Thoracic aorta (tissue), 2 donors: Measurements from ENCODE around the gene NTRK3. TPM values are rescaled to one million over a fixed set of nuclear protein-coding genes. Genes with fewer than 3 reads are reported as not detected.
"Not testable (repeated sequence)": the region's sequence is repeated elsewhere in the genome, so short reads cannot be mapped to it uniquely, and the experiment has no call there.

Experiments used
- ATAC-seq: fragments of 150-250 bp; one replicate; pipeline ENCODE4 v1.8.0; 2017; ENCODE audit warnings: low read depth; ENCODE audit not compliant: insufficient number of reproducible peaks, low FRiP score
- DNase-seq: peaks from one replicate; pipeline ENCODE4 v3.0.0-alpha.2; 2020; ENCODE audit warnings: low spot score
- H3K27ac ChIP-seq, 2 donors: fragments of 200-600 bp; sonication (generic); 1 replicate in 1 of 2; 2 replicates in 1 of 2; pipeline ENCODE4 v1.5.1; 2016; ENCODE audit warnings: mild to moderate bottlenecking in 2 of 2, moderate library complexity in 2 of 2
- H3K27me3 ChIP-seq: fragments of 200-600 bp; sonication (generic); replicated peaks from 2 replicates; pipeline ENCODE4 v1.6.0; 2016; ENCODE audit warnings: mild to moderate bottlenecking; ENCODE audit not compliant: insufficient read depth
- H3K36me3 ChIP-seq: fragments of 200-600 bp; sonication (generic); one replicate; pipeline ENCODE4 v1.5.1; 2016
- H3K4me1 ChIP-seq, 2 donors: fragments of 200-600 bp; sonication (generic); 1 replicate in 1 of 2; 2 replicates in 1 of 2; pipeline versions ENCODE4 v1.5.1 to v1.6.0; 2016; ENCODE audit warnings: low read depth in 2 of 2, mild to moderate bottlenecking in 1 of 2; ENCODE audit not compliant: control insufficient read depth in 1 of 2
- H3K4me3 ChIP-seq: fragments of 200-600 bp; sonication (generic); 2 replicates; pipeline ENCODE4 v1.5.1; 2016; ENCODE audit warnings: mild to moderate bottlenecking
- H3K9me3 ChIP-seq: fragments of 200-600 bp; sonication (generic); 2 replicates; pipeline ENCODE4 v1.5.1; 2016
- CTCF ChIP-seq: fragments of 200-600 bp; sonication (generic); IDR thresholded peaks from one replicate; pipeline ENCODE4 v1.5.1; 2019; ENCODE audit warnings: antibody characterized with exemption
- total RNA-seq, 2 donors: library from RNA; depleted of rRNA; stranded (reverse); fragments of >200 nt; gene quantifications; one replicate each; pipeline versions ENCODE4 v1.1.0 to v1.2.3, GENCODE V29; 2016

The NTRK3 gene
- total RNA-seq, 2 donors from 2014 or later = 84.9 to 87.3 TPM

GRCh38 chr15:87841426-87841998 is 415.0 kb downstream of the NTRK3 start:
- no peak overlapping the region for H3K4me3 ChIP-seq
- DNase-seq = no peak
- H3K9me3 ChIP-seq = no peaks in the 10 kb centered on the region
- ATAC-seq = no peak
- no peaks in the 10 kb centered on the region for H3K36me3 ChIP-seq
- H3K27ac ChIP-seq = no peak overlapping the region
- no peaks in the 10 kb centered on the region for H3K4me1 ChIP-seq
- no peak for TF ChIP-seq CTCF
- H3K27me3 ChIP-seq = no peaks in the 10 kb centered on the region

DNA sequence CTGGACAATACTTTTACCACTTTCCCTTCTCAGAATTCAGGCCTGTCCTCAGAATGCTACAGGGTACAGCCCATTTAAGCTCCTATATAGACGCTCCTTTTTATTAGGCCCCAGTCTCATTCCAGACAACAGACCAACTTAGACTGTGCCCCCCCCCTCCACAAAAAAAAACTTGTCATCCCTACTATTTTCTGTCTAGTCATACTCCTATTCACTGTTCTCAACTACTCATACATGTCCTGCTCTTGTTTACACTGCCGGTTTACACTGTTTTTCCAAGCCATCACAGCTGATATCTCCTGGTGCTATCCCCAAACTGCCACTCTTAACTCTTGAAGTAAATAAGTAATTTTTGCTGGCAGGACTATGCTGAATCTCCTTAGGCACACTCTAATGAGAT is 420.7 kb downstream of the NTRK3 start:
- not testable (repeated sequence) for H3K4me1 ChIP-seq, ATAC-seq, H3K27ac ChIP-seq, H3K4me3 ChIP-seq, H3K36me3 ChIP-seq, DNase-seq, H3K27me3 ChIP-seq, H3K9me3 ChIP-seq

GRCh38 chr15:87833333-87833732 is 423.2 kb downstream of the NTRK3 start:
- H3K4me1 ChIP-seq, H3K36me3 ChIP-seq, DNase-seq, H3K9me3 ChIP-seq, H3K27me3 ChIP-seq, H3K4me3 ChIP-seq, ATAC-seq, H3K27ac ChIP-seq: not testable (repeated sequence)

- Histone ChIP-seq H3K4me3 (no peak overlapping the region), H3K4me1 (no peaks in the 10 kb centered on the region), H3K36me3 (no peaks in the 10 kb centered on the region), H3K9me3 (no peaks in the 10 kb centered on the region), H3K27me3 (no peaks in the 10 kb centered on the region), H3K27ac (no peak overlapping the region)
- TF ChIP-seq CTCF = no peak
- DNase-seq (no peak), ATAC-seq (no peak)
Observed at GRCh38 chr15:87829332-87830050, 427.0 kb downstream of the NTRK3 start.

GRCh38 chr15:87828608-87829007 is 427.9 kb downstream of the NTRK3 start:
- H3K27ac ChIP-seq = no peak overlapping the region
- no peaks in the 10 kb centered on the region for H3K4me1 ChIP-seq
- ATAC-seq = no peak
- no peaks in the 10 kb centered on the region for H3K9me3 ChIP-seq
- no peak for DNase-seq
- no peak overlapping the region for H3K4me3 ChIP-seq
- H3K27me3 ChIP-seq = no peaks in the 10 kb centered on the region
- TF ChIP-seq CTCF = no peak
- no peaks in the 10 kb centered on the region for H3K36me3 ChIP-seq

GRCh38 chr15:87827131-87827530 is 429.4 kb downstream of the NTRK3 start:
- DNase-seq (no peak), ATAC-seq (no peak)
- no peaks in the 10 kb centered on the region for H3K4me1 ChIP-seq
- no peak overlapping the region for H3K4me3 ChIP-seq
- no peaks in the 10 kb centered on the region for H3K9me3 ChIP-seq
- H3K27me3 ChIP-seq = no peaks in the 10 kb centered on the region
- no peaks in the 10 kb centered on the region for H3K36me3 ChIP-seq
- TF ChIP-seq CTCF = no peak
- H3K27ac ChIP-seq = no peak overlapping the region
